DND-41 (cell line): Measurements from ENCODE around the gene EID2B.

Experiments used
- ATAC-seq: fragments of 200-7000 bp; cut with Tn5 transposase; 3 replicates; pipeline ENCODE4 v1.9.1; 2021; ENCODE audit warnings: low read depth; ENCODE audit not compliant: insufficient read depth
- DNase-seq: peaks from one replicate; pipeline ENCODE4 v3.0.0-alpha.2; 2020
- H2AFZ ChIP-seq: 2 replicates; pipeline ENCODE4 v1.6.0; 2012; ENCODE audit warnings: low read depth, low read length
- H3K27ac ChIP-seq: 2 replicates; pipeline ENCODE4 v1.5.1; 2012; ENCODE audit warnings: low read length, inconsistent platforms
- H3K27me3 ChIP-seq: fragments of 200-600 bp; sonication (generic); 2 replicates; pipeline ENCODE4 v1.6.0; 2012; ENCODE audit warnings: low read length, mild to moderate bottlenecking, inconsistent platforms; ENCODE audit not compliant: insufficient read depth, poor library complexity
- H3K36me3 ChIP-seq: 2 replicates; pipeline ENCODE4 v1.5.1; 2012; ENCODE audit warnings: low read length, inconsistent platforms; ENCODE audit not compliant: insufficient read depth
- H3K4me1 ChIP-seq: 2 replicates; pipeline ENCODE4 v1.5.1; 2012; ENCODE audit warnings: mild to moderate bottlenecking, low read length; ENCODE audit not compliant: insufficient read depth
- H3K4me2 ChIP-seq: 2 replicates; pipeline ENCODE4 v1.6.0; 2012; ENCODE audit warnings: mild to moderate bottlenecking, moderate library complexity, low read length, inconsistent platforms; ENCODE audit not compliant: insufficient read depth
- H3K4me3 ChIP-seq, 2 experiments: fragments of 200-600 bp in 1 of 2; shearing (Covaris generic) in 1 of 2; 2 replicates each; pipeline ENCODE4 v1.5.1; 2012 to 2016; ENCODE audit warnings: inconsistent platforms in 2 of 2, low read length in 2 of 2, mild to moderate bottlenecking in 2 of 2, low read depth in 1 of 2, moderate library complexity in 1 of 2
- H3K79me2 ChIP-seq: 2 replicates; pipeline ENCODE4 v1.6.0; 2012; ENCODE audit warnings: low read length, inconsistent platforms; ENCODE audit not compliant: insufficient read depth
- H3K9ac ChIP-seq: 2 replicates; pipeline ENCODE4 v1.6.0; 2012; ENCODE audit warnings: low read depth, mild to moderate bottlenecking, inconsistent platforms, low read length, moderate library complexity
- H3K9me3 ChIP-seq: 2 replicates; pipeline ENCODE4 v1.5.1; 2012; ENCODE audit warnings: low read length, moderate library complexity, mild to moderate bottlenecking, inconsistent platforms; ENCODE audit not compliant: insufficient read depth, severe bottlenecking
- H4K20me1 ChIP-seq: 2 replicates; pipeline ENCODE4 v1.6.0; 2012; ENCODE audit warnings: low read length; ENCODE audit not compliant: insufficient read depth
- EZH2 ChIP-seq: IDR thresholded peaks from 3 replicates; pipeline ENCODE4 v1.6.1; 2012; ENCODE audit warnings: borderline replicate concordance, low read depth, mild to moderate bottlenecking, moderate library complexity, low read length, inconsistent platforms; ENCODE audit not compliant: severe bottlenecking
- TF ChIP-seq, protein P1 (sequence below): IDR thresholded peaks from 2 replicates; pipeline ENCODE4 v1.5.1; 2012; ENCODE audit warnings: borderline replicate concordance, low read length, moderate library complexity, mild to moderate bottlenecking; ENCODE audit not compliant: poor library complexity, severe bottlenecking; ENCODE audit errors: extremely low read depth

The EID2B gene

DNA sequence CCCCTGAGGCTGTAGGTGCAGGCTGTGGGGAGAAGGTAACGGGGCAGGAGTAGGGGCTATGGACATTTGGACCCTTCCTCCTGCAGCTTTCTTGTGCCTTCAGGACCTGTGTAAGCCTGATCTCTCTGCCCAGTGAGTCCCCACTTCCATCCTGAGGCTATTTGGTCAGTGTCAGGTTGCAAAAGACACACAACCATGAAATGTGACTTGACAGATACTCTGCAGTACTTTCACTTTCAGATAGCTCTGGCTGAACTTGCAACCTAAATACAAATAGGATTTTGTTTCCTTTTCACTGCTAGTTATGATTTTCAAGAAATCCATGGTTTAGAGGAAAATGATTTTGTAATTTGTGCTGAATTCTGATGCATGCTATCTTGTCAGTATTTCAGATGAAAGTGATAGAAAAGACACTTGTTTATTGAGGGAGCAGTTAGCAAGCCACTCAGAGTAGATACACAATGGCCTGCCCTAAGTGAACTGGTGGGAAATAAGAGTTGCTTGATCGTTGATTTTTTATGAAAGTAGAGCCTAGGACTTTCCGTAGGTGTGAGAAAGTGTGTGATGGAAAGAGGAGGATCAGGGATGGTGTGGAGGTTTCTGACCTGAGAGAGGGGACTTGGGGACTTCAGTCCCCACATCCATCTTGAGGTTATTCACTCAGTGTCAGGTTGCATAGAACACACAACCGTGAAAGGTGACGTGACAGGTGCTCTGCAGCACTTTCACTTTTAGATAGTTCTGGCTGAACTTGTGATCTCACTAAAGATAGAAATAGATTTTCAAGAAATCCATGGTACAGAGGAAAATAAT, 25.4 kb upstream of the EID2B start:
- no peak overlapping the region for H3K27ac ChIP-seq
- no peak overlapping the region for H3K9ac ChIP-seq
- H3K79me2 ChIP-seq: no peaks in the 10 kb centered on the region
- no peak for DNase-seq
- H3K4me1 ChIP-seq: peaks cover 3% of the 10 kb centered on the region; the same call in 1 of the 2 replicates
- H3K27me3 ChIP-seq: peaks cover 6% of the 10 kb centered on the region
- H3K4me3 ChIP-seq: no peak overlapping the region
- ATAC-seq: 0 out of 3 replicates have a peak, but pooled peaks have one; percentile 39
- no peaks in the 10 kb centered on the region for H3K36me3 ChIP-seq
- H3K4me2 ChIP-seq: peak overlapping the region; percentile 34; the same call in 1 of the 2 replicates
- H3K9me3 ChIP-seq: no peaks in the 10 kb centered on the region
- no peak overlapping the region for H2AFZ ChIP-seq
- H4K20me1 ChIP-seq: no peaks in the 10 kb centered on the region
- no peak for TF ChIP-seq EZH2
- TF ChIP-seq, protein P1, sequence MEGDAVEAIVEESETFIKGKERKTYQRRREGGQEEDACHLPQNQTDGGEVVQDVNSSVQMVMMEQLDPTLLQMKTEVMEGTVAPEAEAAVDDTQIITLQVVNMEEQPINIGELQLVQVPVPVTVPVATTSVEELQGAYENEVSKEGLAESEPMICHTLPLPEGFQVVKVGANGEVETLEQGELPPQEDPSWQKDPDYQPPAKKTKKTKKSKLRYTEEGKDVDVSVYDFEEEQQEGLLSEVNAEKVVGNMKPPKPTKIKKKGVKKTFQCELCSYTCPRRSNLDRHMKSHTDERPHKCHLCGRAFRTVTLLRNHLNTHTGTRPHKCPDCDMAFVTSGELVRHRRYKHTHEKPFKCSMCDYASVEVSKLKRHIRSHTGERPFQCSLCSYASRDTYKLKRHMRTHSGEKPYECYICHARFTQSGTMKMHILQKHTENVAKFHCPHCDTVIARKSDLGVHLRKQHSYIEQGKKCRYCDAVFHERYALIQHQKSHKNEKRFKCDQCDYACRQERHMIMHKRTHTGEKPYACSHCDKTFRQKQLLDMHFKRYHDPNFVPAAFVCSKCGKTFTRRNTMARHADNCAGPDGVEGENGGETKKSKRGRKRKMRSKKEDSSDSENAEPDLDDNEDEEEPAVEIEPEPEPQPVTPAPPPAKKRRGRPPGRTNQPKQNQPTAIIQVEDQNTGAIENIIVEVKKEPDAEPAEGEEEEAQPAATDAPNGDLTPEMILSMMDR: no peak

DNA sequence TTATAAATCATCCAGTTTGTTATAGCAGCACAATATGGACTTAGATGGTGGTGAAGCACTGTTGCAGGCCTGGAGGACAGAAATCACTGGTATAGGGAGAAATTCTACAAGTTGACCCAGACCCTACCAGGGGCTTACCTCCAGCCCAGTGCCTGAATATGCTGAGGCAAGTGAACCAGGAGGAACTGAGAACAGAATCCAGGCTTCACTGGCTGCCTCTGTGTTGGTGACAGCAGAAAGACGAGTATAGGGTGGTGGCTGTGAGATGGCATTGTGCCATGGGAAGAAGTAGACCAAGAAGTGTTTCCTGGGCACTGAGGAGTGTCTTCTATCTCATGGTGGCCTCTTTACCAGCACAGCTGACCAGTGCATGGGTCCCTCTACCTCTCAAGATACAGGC, 23.2 kb upstream of the EID2B start:
- DNase-seq: no peak
- no peak overlapping the region for H3K4me2 ChIP-seq

DNA sequence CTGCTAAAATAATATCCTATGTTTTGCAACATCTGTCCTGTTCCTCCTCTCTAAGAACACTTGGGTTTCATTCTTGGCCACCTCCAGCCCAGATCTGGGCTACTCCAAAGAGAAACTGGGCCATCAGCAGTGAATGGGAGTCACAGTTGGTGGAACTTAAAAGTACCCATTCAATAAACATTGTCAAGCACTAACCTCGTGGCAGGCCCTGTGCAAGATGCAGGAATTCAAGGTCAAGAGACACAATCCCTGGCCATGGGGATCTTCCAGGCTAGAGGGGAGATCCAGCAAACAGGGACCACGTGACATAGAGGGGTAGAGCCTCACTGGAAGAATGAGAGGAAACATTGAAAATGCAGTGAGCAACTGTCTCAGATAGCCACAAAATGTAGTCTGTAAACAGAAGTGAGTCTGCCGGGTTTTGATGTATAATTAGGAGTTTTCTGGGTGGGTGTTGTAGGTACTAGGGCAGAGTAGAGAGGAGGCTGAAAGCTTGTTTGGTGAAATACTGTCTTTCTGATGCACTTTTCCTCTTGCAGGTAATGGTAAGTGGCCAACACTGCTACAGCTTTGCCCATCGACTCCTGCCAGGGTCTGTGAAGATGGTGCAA, 22.2 kb upstream of the EID2B start:
- Histone ChIP-seq H3K27ac (no peak overlapping the region), H3K4me1 (peaks cover 3% of the 10 kb centered on the region; the same call in 1 of the 2 replicates), H3K36me3 (no peaks in the 10 kb centered on the region), H3K9me3 (no peaks in the 10 kb centered on the region), H3K9ac (no peak overlapping the region), H3K27me3 (peaks cover 9% of the 10 kb centered on the region), H3K4me2 (no peak overlapping the region), H4K20me1 (no peaks in the 10 kb centered on the region), H2AFZ (no peak overlapping the region), H3K79me2 (no peaks in the 10 kb centered on the region), H3K4me3 (no peak overlapping the region)
- TF ChIP-seq, protein P1: no peak
- TF ChIP-seq EZH2: no peak
- DNase-seq (no peak), ATAC-seq (no peak)

More for the DNA sequence above, 23.2 kb upstream of the EID2B start:
- Histone ChIP-seq H4K20me1 (no peaks in the 10 kb centered on the region), H3K9ac (no peak overlapping the region), H3K4me3 (no peak overlapping the region), H3K36me3 (no peaks in the 10 kb centered on the region), H3K4me1 (peaks cover 3% of the 10 kb centered on the region; the same call in 1 of the 2 replicates), H3K9me3 (no peaks in the 10 kb centered on the region), H3K27ac (no peak overlapping the region), H3K27me3 (peaks cover 9% of the 10 kb centered on the region), H2AFZ (no peak overlapping the region), H3K79me2 (no peaks in the 10 kb centered on the region)
- no peak for ATAC-seq
- TF ChIP-seq EZH2: no peak
- TF ChIP-seq, protein P1: no peak
